Cardiac fibroblast (primary cell): ENCODE results near the gene MAP3K7.
A peak's percentile ranks its signal among the peaks of the same experiment; 100 is the strongest.

Experiments
- DNase-seq, 2 donors: peaks; one replicate each; pipeline versions ENCODE4 v3.0.0 to v3.0.0-alpha.2; 2010; ENCODE audit warnings: low read depth in 2 of 2
- H3K4me3 ChIP-seq, 2 donors: replicated peaks in 1 of 2; 1 replicate in 1 of 2; 2 replicates in 1 of 2; pipeline ENCODE4 v1.5.1; 2011; ENCODE audit warnings: low read depth in 2 of 2, low read length in 2 of 2, mild to moderate bottlenecking in 2 of 2, moderate library complexity in 1 of 2
- TF ChIP-seq, protein P1 (sequence below): IDR thresholded peaks from one replicate; pipeline ENCODE4 v1.5.1; 2011; ENCODE audit warnings: low read depth, mild to moderate bottlenecking, low read length, inconsistent platforms

MAP3K7 gene

DNA sequence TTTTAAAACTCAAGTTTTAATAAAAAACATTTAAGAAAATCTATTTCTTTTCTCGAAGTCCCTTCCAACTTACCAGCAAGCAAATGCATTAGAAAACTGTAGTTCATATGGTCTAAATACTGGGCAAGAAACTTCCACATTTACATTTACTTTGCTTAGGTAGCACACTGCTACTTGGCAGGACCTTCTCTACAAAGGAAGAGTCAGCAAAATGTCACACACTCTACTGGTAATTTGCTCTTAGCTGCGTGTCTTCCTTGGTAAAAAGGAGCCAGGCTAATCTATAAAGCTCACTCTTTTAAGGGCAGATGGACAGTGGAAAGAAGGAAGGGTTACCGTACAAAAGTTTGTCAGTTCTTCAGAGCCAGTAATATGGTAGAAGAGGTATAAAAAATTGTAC is 45.7 kb downstream of the MAP3K7 start:
- TF ChIP-seq, protein P1, sequence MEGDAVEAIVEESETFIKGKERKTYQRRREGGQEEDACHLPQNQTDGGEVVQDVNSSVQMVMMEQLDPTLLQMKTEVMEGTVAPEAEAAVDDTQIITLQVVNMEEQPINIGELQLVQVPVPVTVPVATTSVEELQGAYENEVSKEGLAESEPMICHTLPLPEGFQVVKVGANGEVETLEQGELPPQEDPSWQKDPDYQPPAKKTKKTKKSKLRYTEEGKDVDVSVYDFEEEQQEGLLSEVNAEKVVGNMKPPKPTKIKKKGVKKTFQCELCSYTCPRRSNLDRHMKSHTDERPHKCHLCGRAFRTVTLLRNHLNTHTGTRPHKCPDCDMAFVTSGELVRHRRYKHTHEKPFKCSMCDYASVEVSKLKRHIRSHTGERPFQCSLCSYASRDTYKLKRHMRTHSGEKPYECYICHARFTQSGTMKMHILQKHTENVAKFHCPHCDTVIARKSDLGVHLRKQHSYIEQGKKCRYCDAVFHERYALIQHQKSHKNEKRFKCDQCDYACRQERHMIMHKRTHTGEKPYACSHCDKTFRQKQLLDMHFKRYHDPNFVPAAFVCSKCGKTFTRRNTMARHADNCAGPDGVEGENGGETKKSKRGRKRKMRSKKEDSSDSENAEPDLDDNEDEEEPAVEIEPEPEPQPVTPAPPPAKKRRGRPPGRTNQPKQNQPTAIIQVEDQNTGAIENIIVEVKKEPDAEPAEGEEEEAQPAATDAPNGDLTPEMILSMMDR, result no peak
- no peak overlapping the region for H3K4me3 ChIP-seq
- no peak for DNase-seq

DNA sequence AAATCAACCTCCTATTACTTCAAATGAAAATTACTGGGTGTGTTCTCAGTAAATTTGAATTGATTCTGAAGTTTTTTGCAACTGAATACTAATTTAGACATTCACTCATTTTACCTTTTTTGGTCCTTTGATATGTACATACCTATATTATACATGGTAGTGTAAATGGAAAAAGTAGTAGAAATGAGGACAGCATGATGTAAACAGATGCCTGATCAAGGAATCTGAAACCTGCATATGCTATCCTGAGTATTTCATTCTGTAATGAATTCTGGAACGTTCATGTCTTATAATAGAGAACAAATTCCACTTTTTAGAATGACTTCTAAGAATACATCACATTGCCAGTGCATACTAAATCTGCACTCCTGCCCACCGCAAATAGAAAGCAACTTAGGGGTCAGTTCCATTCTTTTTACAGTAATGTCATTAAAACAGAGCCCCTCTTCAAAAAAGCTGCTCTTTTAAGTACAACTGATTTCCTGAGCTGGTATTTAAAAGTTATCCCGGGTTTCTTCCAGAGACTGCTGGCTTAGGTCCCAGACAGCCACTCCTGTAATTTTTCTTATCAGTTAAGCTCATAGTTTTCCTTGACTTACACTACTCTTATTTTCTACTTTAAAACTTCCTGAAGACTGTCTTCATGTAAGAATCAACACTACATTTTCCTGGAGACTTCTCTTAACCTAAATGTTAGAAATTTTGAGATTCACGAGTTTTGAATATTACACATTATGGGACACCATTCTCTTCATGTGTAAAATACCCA is 48.4 kb downstream of the MAP3K7 start:
- no peak overlapping the region for H3K4me3 ChIP-seq
- TF ChIP-seq, protein P1, result no peak
- DNase-seq, result peak; percentile 11 to 71

DNA sequence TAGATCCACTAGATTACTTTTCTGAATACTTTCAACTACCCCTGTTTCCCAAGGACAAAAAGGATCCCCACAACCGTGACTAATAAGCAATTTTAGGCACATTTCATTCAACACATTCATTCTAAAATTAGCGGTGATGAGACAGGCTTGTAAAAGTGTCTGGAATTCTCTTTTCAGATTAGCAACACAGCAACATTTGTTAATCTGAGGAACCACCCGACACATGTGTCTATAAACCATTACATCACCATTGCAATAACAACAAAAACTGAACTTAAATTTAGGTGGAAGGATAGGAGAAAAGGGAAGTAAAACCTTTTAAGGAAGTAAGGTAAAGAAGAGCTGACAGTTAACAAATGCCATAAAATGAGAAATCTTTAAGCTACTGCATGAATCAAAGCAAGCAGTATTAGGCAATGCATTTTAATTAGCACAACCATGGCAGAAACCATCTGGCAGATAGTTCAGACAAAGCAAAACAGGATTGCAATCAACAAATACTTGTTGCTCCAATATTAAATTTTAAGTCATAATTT is 49.1 kb downstream of the MAP3K7 start:
- TF ChIP-seq, protein P1, result no peak

DNA sequence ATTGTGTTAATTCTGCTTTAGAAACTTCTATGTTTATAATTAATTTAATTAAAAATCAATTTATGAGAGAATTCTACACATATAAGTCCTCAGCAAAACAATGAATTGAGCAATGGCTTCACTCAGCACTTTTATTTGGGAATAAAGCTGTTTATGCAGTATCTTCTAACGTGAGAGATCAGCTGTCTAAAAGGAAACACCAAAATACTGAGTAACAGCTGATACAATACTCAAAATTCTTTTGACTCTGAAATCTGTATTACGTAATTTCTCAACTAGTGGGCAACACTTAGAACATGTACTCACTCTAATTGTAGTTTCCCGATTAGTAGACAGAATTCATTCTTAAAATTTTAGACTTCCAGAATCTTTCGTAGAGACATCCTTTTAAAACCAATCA is 49.8 kb downstream of the MAP3K7 start:
- H3K4me3 ChIP-seq, result no peak overlapping the region
- DNase-seq, result peak; percentile 73 to 81
- TF ChIP-seq, protein P1, result no peak

More for the DNA sequence above, 49.1 kb downstream of the MAP3K7 start:
- no peak overlapping the region for H3K4me3 ChIP-seq
- DNase-seq, result peak; percentile 38 to 66

DNA sequence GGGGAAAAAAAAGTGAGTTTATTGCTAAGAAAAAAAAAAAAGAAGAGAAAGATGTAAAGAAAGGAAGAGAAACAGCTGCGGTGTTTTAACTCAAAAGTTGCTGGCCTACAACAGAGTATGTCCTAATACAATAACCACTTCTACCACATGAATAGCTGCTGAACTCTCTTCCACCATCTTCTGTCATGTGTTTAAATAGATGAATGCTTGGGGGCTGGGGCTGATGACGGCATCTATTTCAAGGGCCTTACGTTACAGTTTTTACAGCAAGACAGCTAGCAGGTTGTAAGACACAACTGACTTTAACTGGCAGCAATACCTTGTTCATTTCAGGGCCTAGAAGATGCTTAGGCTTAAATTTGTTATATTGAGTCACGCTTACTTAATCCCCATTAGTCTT is 50.4 kb downstream of the MAP3K7 start:
- H3K4me3 ChIP-seq, result no peak overlapping the region
- DNase-seq, result peak in 1 of 2 donors; percentile 5
- TF ChIP-seq, protein P1, result no peak

DNA sequence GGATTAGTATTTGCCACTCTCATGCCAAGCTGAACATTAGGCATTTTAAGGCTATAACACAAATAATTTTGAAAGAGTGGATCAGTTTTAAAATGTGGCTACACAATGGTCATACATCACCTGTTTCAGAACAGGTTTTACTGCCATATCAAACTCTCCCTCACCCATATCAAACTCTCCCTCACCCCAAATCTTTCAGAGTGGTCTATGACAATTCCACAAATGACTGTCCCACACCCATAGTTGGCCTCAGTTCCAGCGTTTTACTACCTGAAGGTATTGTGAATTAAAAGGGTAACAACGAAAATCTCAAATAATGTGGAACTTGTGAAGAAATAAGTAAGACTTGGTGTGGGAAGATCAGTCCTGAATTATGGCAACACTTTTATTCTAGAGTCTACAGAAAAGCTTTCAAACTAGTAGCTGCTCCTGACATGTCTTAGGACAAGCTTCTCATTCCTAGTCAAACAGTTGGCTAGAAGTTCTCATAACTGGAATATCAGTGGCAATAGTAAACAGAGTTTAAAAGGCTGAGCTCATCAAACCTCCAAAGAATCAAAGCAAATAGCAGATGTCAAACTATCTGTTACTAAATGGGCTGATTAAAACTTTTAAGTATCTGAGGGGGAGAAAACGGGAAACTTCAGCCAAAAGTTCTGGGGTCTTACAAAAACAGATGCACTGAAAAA is 52.4 kb downstream of the MAP3K7 start:
- TF ChIP-seq, protein P1, result no peak
- H3K4me3 ChIP-seq, result no peak overlapping the region
- DNase-seq, result no peak
